Nephron progenitor cell (in vitro differentiated cells): ENCODE data around the gene DMD.

Source experiments
- DNase-seq: peaks from one replicate; pipeline ENCODE4 v3.0.0; 2021
- H3K27ac Mint-ChIP-seq: 2 replicates; pipeline ENCODE4 v1.8.0; 2021; ENCODE audit warnings: mild to moderate bottlenecking, moderate library complexity, mixed read lengths
- H3K27me3 Mint-ChIP-seq: 2 replicates; pipeline ENCODE4 v1.8.0; 2021; ENCODE audit warnings: mild to moderate bottlenecking, low read depth, mixed read lengths; ENCODE audit not compliant: poor library complexity
- H3K36me3 Mint-ChIP-seq: 2 replicates; pipeline ENCODE4 v1.8.0; 2021; ENCODE audit warnings: low read depth, mixed read lengths
- H3K4me1 Mint-ChIP-seq: 2 replicates; pipeline ENCODE4 v1.8.0; 2021; ENCODE audit warnings: mixed read lengths
- H3K4me3 Mint-ChIP-seq: 2 replicates; pipeline ENCODE4 v1.8.0; 2021; ENCODE audit warnings: mild to moderate bottlenecking, moderate library complexity, mixed read lengths
- H3K9me3 Mint-ChIP-seq: 2 replicates; pipeline ENCODE4 v1.8.0; 2021; ENCODE audit warnings: mild to moderate bottlenecking, moderate library complexity, mixed read lengths
- CTCF ChIP-seq: fragments of 200-600 bp; sonication (generic); IDR thresholded peaks from 2 replicates; pipeline ENCODE4 v1.5.0; 2021; ENCODE audit warnings: antibody characterized with exemption

DMD gene

DNA sequence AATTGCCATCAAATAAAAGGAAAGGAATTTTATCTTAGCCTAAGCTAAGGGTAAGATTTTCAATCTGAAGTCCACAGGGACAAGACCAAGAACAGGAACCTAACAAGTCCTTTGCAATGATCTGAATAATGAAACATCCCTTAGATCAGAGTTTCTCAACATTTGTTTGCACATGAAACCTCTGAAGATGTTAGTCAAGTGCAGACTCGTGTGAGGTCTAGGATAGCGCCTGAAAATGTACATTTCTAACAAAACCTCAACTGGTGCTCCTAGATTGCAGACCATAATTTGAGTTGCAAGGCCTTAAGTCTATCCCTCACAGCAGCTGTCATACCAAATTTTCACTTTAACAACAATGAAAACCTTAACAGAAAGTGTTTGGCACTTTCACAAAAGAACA is 337.6 kb downstream of the DMD start:
- Mint-ChIP-seq H3K36me3 (no peaks in the 10 kb centered on the region), H3K9me3 (no peaks in the 10 kb centered on the region), H3K4me1 (peaks cover 5% of the 10 kb centered on the region), H3K27ac (no peak overlapping the region), H3K4me3 (no peak overlapping the region), H3K27me3 (no peaks in the 10 kb centered on the region)
- TF ChIP-seq CTCF: no peak
- no peak for DNase-seq

DNA sequence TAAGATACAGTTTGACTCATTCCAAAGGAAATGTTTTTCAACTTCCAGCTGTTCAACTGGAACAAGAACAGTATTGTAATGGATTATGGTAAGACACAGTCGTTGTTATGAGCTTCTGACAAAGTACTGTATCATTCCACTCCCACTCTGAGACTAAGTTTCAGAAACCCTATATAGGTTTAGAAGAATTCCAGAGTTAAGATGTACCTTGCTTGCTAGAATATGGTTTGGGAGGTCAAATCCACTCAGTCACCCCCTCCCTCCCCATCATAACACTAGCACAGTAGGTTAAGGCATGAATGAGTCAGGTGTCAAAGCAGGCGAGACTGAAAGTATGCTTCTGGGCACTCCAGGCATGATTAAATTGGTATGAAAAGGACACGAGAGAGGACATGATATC is 339.7 kb downstream of the DMD start:
- Mint-ChIP-seq H3K27me3 (no peaks in the 10 kb centered on the region), H3K4me3 (no peak overlapping the region), H3K36me3 (no peaks in the 10 kb centered on the region), H3K9me3 (no peaks in the 10 kb centered on the region), H3K27ac (no peak overlapping the region), H3K4me1 (no peaks in the 10 kb centered on the region)
- TF ChIP-seq CTCF: no peak
- DNase-seq: no peak

GRCh38 chrX:32868524-32868895 is 342.8 kb downstream of the DMD start:
- no peak for TF ChIP-seq CTCF
- no peak overlapping the region for H3K4me3 Mint-ChIP-seq
- H3K27me3 Mint-ChIP-seq: no peaks in the 10 kb centered on the region
- H3K9me3 Mint-ChIP-seq: no peaks in the 10 kb centered on the region
- no peak for DNase-seq
- H3K4me1 Mint-ChIP-seq: no peaks in the 10 kb centered on the region
- H3K36me3 Mint-ChIP-seq: no peaks in the 10 kb centered on the region
- no peak overlapping the region for H3K27ac Mint-ChIP-seq

- H3K36me3 Mint-ChIP-seq: no peaks in the 10 kb centered on the region
- no peaks in the 10 kb centered on the region for H3K4me1 Mint-ChIP-seq
- DNase-seq: no peak
- no peaks in the 10 kb centered on the region for H3K27me3 Mint-ChIP-seq
- no peak overlapping the region for H3K4me3 Mint-ChIP-seq
- H3K9me3 Mint-ChIP-seq: no peaks in the 10 kb centered on the region
- TF ChIP-seq CTCF: no peak
- no peak overlapping the region for H3K27ac Mint-ChIP-seq
These were observed 343.4 kb downstream of the DMD start for GRCh38 chrX:32867781-32868523.

- TF ChIP-seq CTCF: no peak
- Mint-ChIP-seq H3K27ac (no peak overlapping the region), H3K9me3 (no peaks in the 10 kb centered on the region), H3K36me3 (no peaks in the 10 kb centered on the region), H3K4me3 (no peak overlapping the region), H3K27me3 (no peaks in the 10 kb centered on the region), H3K4me1 (no peaks in the 10 kb centered on the region)
- no peak for DNase-seq
These were observed 359.1 kb downstream of the DMD start for GRCh38 chrX:32852203-32852602.

DNA sequence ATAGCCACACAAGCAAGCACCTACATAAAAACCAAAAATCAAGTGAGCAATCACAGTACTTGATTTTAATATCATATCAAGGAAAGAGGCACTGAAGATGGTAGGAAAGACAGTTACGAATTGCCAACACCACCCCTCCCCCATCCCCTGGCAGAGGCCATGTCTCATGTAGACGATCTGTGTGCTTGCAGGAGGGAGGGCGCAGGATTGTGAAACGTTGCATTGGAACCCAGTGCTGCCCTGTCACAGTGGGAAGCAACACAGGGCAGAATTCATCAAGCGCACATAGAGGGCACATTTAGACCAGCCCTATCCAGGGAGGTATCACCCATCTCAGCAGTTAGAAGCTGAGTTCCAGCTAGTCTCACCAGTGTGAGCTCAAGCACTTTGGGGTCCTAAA is 359.8 kb downstream of the DMD start:
- no peak overlapping the region for H3K4me3 Mint-ChIP-seq
- H3K9me3 Mint-ChIP-seq: no peaks in the 10 kb centered on the region
- no peaks in the 10 kb centered on the region for H3K36me3 Mint-ChIP-seq
- DNase-seq: no peak
- no peak overlapping the region for H3K27ac Mint-ChIP-seq
- no peak for TF ChIP-seq CTCF
- no peaks in the 10 kb centered on the region for H3K27me3 Mint-ChIP-seq
- no peaks in the 10 kb centered on the region for H3K4me1 Mint-ChIP-seq
